ENCODE measurements around the gene TMEM161B.

TMEM161B gene

DNA sequence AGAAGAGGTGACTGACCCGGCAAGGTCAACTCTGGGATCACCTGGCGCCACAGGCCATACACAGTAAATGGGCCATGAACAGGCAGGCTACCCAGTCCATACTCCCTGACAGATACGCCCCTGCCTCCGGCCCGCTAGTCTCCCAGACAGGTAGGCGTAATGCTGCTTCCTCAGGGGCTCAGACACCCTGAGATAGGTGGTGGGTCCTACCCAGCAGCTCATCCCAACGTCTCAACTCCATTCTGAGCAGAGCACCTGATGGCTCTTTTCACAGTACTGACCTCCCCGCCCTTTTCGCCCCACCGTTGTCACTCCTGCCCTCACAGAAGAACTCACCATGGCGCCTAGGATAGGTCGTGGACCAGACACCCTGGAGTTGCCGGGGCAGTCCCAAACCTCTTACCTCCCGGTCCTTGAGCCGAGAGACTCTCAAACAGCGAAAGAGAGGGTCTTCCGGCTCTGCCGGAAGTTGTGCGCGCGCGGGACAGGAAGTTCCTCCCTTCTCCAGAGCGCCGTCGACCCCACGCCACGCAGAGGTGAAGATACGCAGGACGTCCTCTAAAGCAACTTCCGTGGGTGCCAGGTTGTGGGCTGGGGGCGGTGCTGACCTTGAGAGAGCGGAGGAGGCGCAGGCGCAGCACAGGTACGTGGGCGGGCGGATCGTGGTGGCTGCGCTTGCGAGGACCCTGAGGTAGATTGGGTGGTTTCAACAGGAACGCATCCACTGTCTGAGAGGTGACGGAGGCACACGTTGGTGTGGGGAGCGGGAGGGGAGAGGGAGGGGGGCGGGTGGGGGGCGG, at the start of gene TMEM161B:
Gene TMEM161B, minus strand, starts transcription at position 461 of the 800 bp plus-strand sequence. Its CDS starts 122 bp downstream, at position 339.
- H3K27ac ChIP-seq (ENCODE audit: low read length) = peak within 1 kb of the TSS; percentile 53
- no peaks in the 10 kb centered on the region for H3K36me3 ChIP-seq (ENCODE audit: control insufficient read depth in 2 of 2, insufficient read depth in 2 of 2, low read length in 2 of 2)
- H3K27me3 ChIP-seq (ENCODE audit: control insufficient read depth in 1 of 2, insufficient read depth in 2 of 2, low read length in 2 of 2) = no peaks in the 10 kb centered on the region
- peak within 1 kb of the TSS; percentile 95 to 96 for H3K4me3 ChIP-seq (ENCODE audit: low read length in 2 of 2)
- peak within 1 kb of the TSS; percentile 90 to 96 for H3K9ac ChIP-seq (ENCODE audit: low read length in 2 of 2)
- peaks cover 4% of the 10 kb centered on the region for H3K4me1 ChIP-seq (ENCODE audit: control insufficient read depth, insufficient read depth, low read length)
- H3K9me3 ChIP-seq (ENCODE audit: control insufficient read depth in 2 of 2, low read length in 2 of 2) = no peaks in the 10 kb centered on the region

DNA sequence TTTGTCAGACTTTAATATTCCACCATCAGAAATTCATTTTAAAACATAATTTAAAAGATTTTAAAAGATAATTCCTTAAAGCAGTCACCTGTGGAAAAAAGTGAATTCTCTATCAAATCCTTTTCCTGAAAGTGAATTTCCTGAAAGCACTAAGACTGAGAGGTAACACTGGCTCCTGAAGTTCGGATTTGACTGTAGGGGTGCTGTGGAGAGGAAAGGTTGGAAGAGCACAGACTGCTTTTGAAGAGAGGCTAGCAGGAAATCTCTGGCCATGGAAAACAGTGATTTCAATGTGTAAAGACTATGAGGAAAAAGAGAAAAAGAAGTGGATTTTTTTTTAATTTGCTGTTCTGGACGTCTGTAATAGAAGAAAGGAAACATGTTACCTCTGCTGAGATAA, 35.7 kb upstream of the TMEM161B start:
- H3K36me3 ChIP-seq (ENCODE audit: control insufficient read depth in 2 of 2, insufficient read depth in 2 of 2, low read length in 2 of 2) = no peaks in the 10 kb centered on the region
- H3K4me1 ChIP-seq (ENCODE audit: control insufficient read depth, insufficient read depth, low read length) = no peaks in the 10 kb centered on the region
- no peak overlapping the region for H3K9ac ChIP-seq (ENCODE audit: low read length in 2 of 2)
- no peak overlapping the region for H3K4me3 ChIP-seq (ENCODE audit: low read length in 2 of 2)
- no peaks in the 10 kb centered on the region for H3K27me3 ChIP-seq (ENCODE audit: control insufficient read depth in 1 of 2, insufficient read depth in 2 of 2, low read length in 2 of 2)
- H3K9me3 ChIP-seq (ENCODE audit: control insufficient read depth in 2 of 2, low read length in 2 of 2) = no peaks in the 10 kb centered on the region
- H3K27ac ChIP-seq (ENCODE audit: low read length) = no peak overlapping the region

DNA sequence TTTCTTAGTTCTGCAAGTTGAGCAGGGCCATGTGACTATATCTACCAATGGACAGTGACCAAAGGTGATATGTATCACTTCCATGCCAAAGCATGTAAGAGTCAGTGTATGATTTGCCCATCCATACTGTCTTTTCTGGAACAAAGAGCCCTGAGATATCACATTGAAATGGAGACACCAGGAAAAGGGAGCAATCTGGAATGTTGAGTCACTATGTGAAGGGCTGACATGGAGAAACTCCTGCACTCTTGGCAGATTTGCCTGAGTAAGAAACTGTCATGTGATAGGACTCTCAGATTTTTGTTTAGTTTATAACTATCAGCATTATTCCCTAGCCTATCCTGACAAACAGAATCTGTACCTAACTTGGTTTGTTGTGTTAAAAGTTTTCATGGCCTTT, 29.8 kb upstream of the TMEM161B start:
- Histone ChIP-seq H3K9me3 (ENCODE audit: control insufficient read depth in 2 of 2, low read length in 2 of 2) (no peaks in the 10 kb centered on the region), H3K4me1 (ENCODE audit: control insufficient read depth, insufficient read depth, low read length) (no peaks in the 10 kb centered on the region), H3K9ac (ENCODE audit: low read length in 2 of 2) (no peak overlapping the region), H3K27me3 (ENCODE audit: control insufficient read depth in 1 of 2, insufficient read depth in 2 of 2, low read length in 2 of 2) (no peaks in the 10 kb centered on the region), H3K4me3 (ENCODE audit: low read length in 2 of 2) (no peak overlapping the region), H3K27ac (ENCODE audit: low read length) (no peak overlapping the region), H3K36me3 (ENCODE audit: control insufficient read depth in 2 of 2, insufficient read depth in 2 of 2, low read length in 2 of 2) (no peaks in the 10 kb centered on the region)

DNA sequence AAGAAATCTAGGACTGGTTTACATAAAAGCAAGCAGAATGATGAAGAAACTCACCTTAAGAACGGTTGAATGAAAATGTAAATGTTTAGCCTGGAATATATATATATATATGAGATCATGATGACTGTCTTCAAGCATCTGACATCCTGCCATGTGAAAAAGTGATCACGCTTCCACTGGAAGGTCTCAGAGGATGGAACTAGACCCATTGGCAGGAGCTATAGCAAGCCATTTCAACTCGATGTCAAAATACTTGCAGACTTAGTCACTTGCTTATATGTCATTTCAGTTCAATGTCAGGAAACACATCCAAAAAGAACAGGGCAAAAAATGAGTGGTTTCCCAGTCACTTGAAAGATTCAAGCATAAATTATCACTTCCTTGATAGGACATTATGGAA, 22.2 kb upstream of the TMEM161B start:
- Histone ChIP-seq H3K9ac (ENCODE audit: low read length in 2 of 2) (no peak overlapping the region), H3K27ac (ENCODE audit: low read length) (no peak overlapping the region), H3K27me3 (ENCODE audit: control insufficient read depth in 1 of 2, insufficient read depth in 2 of 2, low read length in 2 of 2) (no peaks in the 10 kb centered on the region), H3K4me3 (ENCODE audit: low read length in 2 of 2) (no peak overlapping the region), H3K9me3 (ENCODE audit: control insufficient read depth in 2 of 2, low read length in 2 of 2) (no peaks in the 10 kb centered on the region), H3K36me3 (ENCODE audit: control insufficient read depth in 2 of 2, insufficient read depth in 2 of 2, low read length in 2 of 2) (no peaks in the 10 kb centered on the region), H3K4me1 (ENCODE audit: control insufficient read depth, insufficient read depth, low read length) (no peaks in the 10 kb centered on the region)

DNA sequence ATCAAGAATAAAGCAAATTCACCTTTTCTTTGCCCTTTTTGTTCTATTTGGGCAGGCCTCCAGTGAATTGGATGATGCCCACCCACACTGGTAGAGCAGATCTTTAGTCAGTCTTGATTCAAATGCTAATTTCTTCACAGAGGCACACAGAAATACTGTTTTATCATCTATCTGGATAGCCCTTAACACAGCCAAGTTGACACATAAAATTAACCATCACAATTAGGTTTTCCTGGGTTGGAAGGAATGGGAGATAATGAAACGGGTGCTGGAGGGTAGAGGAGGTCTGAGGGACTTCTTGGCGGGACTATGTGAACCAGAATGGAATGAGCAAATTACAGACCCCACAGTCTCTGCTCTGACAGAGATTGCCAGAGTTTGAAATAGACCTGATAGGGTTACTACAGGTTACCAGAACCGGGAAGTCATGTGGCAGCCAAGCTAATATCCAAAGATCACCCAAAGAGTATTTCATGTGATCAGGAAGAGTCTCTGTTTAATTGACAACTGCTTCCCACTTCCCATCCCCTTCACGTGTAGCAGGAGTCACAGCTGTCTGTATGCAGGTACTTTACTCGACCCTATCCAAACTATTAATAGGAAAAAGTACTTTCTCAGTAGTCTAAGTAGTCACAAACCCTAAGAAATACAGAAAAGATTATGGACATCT, 20.0 kb upstream of the TMEM161B start:
- H3K9ac ChIP-seq (ENCODE audit: low read length in 2 of 2) = no peak overlapping the region
- H3K27ac ChIP-seq (ENCODE audit: low read length) = no peak overlapping the region
- no peak overlapping the region for H3K4me3 ChIP-seq (ENCODE audit: low read length in 2 of 2)
- H3K36me3 ChIP-seq (ENCODE audit: control insufficient read depth in 2 of 2, insufficient read depth in 2 of 2, low read length in 2 of 2) = no peaks in the 10 kb centered on the region
- H3K4me1 ChIP-seq (ENCODE audit: control insufficient read depth, insufficient read depth, low read length) = no peaks in the 10 kb centered on the region
- no peaks in the 10 kb centered on the region for H3K27me3 ChIP-seq (ENCODE audit: control insufficient read depth in 1 of 2, insufficient read depth in 2 of 2, low read length in 2 of 2)
- no peaks in the 10 kb centered on the region for H3K9me3 ChIP-seq (ENCODE audit: control insufficient read depth in 2 of 2, low read length in 2 of 2)

DNA sequence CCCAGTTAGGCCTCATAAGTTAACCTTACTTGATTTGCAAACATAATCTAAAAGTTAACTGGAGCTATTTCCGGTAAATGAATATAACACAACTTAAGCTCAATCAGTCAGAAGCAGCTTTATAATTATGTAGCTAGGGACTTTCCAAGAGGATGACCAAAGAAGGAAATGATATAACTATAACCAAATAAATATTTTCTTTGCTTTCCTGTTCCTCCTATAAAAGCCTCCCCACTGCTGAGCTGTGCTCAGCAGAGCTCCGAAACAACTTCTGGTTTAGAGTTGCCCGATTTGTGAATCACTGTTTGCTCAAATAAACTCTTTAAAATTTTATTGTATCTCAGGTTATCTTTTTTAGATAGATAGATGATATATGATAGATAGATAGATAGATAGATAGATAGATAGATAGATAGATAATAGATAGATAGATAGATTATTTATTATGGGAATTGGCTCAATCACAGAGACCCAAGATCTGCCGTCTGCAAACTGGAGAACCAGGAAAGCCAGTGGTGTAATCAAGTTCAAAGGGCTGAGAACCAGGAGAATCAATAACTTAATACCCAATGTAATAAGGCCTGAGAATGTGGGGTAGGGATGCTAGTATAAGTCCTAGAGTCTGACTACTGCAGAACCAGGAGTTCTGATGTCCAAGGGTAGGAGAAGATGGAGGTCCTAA, 19.3 kb upstream of the TMEM161B start:
- H3K4me3 ChIP-seq (ENCODE audit: low read length in 2 of 2) = no peak overlapping the region
- H3K9me3 ChIP-seq (ENCODE audit: control insufficient read depth in 2 of 2, low read length in 2 of 2) = no peaks in the 10 kb centered on the region
- no peak overlapping the region for H3K27ac ChIP-seq (ENCODE audit: low read length)
- H3K36me3 ChIP-seq (ENCODE audit: control insufficient read depth in 2 of 2, insufficient read depth in 2 of 2, low read length in 2 of 2) = peaks cover 0 to 3% of the 10 kb centered on the region in 2 donors
- no peak overlapping the region for H3K9ac ChIP-seq (ENCODE audit: low read length in 2 of 2)
- H3K4me1 ChIP-seq (ENCODE audit: control insufficient read depth, insufficient read depth, low read length) = no peaks in the 10 kb centered on the region
- no peaks in the 10 kb centered on the region for H3K27me3 ChIP-seq (ENCODE audit: control insufficient read depth in 1 of 2, insufficient read depth in 2 of 2, low read length in 2 of 2)

DNA sequence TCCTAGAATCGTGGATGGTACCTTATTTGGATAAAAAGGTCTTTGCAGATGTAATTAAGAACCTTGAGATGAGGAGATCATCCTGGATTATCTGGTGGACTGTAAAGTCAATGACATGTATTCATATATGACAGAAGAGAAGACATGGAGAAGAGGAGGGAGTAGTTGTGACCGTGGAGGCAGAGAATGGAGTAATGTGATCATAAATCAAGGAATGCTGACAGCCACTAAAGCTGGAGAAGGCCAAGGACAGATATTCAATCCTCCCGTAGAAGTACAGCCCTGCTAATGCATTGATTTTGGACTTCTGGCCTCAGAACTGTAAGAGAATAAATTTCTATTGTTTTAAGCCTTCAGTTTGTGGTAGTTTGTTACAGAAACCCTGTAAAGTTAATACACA, 18.7 kb upstream of the TMEM161B start:
- Histone ChIP-seq H3K4me3 (ENCODE audit: low read length in 2 of 2) (no peak overlapping the region), H3K4me1 (ENCODE audit: control insufficient read depth, insufficient read depth, low read length) (no peaks in the 10 kb centered on the region), H3K9me3 (ENCODE audit: control insufficient read depth in 2 of 2, low read length in 2 of 2) (no peaks in the 10 kb centered on the region), H3K9ac (ENCODE audit: low read length in 2 of 2) (no peak overlapping the region), H3K36me3 (ENCODE audit: control insufficient read depth in 2 of 2, insufficient read depth in 2 of 2, low read length in 2 of 2) (peaks cover 3 to 4% of the 10 kb centered on the region in 2 donors), H3K27me3 (ENCODE audit: control insufficient read depth in 1 of 2, insufficient read depth in 2 of 2, low read length in 2 of 2) (no peaks in the 10 kb centered on the region), H3K27ac (ENCODE audit: low read length) (no peak overlapping the region)

DNA sequence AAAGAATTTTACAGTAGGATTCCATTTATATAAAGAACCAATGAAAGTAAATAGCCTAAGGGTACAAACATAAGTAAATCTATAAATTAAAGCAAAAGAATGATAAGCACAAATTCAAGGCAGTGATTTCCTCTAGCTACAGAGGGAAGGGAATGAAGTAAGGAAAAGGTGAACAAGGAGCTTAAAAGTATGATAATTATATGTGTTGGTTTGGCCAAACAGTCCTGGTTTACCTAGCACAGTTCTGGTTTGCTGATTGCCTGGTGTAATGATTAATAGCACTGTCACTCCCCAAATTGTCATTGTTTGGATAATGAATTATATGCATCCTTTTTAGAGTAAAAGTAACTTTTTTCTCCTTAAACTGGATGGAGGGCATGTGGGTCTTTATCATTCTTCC, 15.0 kb upstream of the TMEM161B start:
- H3K4me1 ChIP-seq (ENCODE audit: control insufficient read depth, insufficient read depth, low read length) = no peaks in the 10 kb centered on the region
- no peak overlapping the region for H3K9ac ChIP-seq (ENCODE audit: low read length in 2 of 2)
- peaks cover 3 to 4% of the 10 kb centered on the region in 2 donors for H3K36me3 ChIP-seq (ENCODE audit: control insufficient read depth in 2 of 2, insufficient read depth in 2 of 2, low read length in 2 of 2)
- no peaks in the 10 kb centered on the region for H3K27me3 ChIP-seq (ENCODE audit: control insufficient read depth in 1 of 2, insufficient read depth in 2 of 2, low read length in 2 of 2)
- no peak overlapping the region for H3K27ac ChIP-seq (ENCODE audit: low read length)
- H3K9me3 ChIP-seq (ENCODE audit: control insufficient read depth in 2 of 2, low read length in 2 of 2) = no peaks in the 10 kb centered on the region
- H3K4me3 ChIP-seq (ENCODE audit: low read length in 2 of 2) = no peak overlapping the region

DNA sequence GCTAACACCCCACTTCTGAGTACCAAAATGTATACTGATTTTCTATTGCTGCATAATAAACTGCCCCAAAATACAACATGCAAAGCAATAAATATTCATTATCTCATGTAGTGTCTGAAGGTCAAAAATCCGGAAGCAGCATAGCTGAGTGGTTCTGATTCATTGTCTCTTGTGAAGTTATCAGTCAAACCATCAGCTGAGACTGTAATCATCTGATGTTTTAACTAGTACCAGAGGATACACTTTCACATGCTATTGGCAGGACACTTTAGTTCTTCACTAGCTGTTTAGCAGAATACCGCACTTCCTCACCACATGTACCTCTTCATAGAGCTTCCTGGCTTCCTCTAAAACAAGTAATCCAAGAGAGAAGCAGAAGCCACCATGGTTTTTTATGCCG, 12.7 kb upstream of the TMEM161B start:
- H3K4me1 ChIP-seq (ENCODE audit: control insufficient read depth, insufficient read depth, low read length) = no peaks in the 10 kb centered on the region
- H3K27me3 ChIP-seq (ENCODE audit: control insufficient read depth in 1 of 2, insufficient read depth in 2 of 2, low read length in 2 of 2) = no peaks in the 10 kb centered on the region
- H3K27ac ChIP-seq (ENCODE audit: low read length) = no peak overlapping the region
- no peaks in the 10 kb centered on the region for H3K9me3 ChIP-seq (ENCODE audit: control insufficient read depth in 2 of 2, low read length in 2 of 2)
- H3K36me3 ChIP-seq (ENCODE audit: control insufficient read depth in 2 of 2, insufficient read depth in 2 of 2, low read length in 2 of 2) = peaks cover 3 to 5% of the 10 kb centered on the region in 2 donors
- no peak overlapping the region for H3K4me3 ChIP-seq (ENCODE audit: low read length in 2 of 2)
- H3K9ac ChIP-seq (ENCODE audit: low read length in 2 of 2) = no peak overlapping the region

DNA sequence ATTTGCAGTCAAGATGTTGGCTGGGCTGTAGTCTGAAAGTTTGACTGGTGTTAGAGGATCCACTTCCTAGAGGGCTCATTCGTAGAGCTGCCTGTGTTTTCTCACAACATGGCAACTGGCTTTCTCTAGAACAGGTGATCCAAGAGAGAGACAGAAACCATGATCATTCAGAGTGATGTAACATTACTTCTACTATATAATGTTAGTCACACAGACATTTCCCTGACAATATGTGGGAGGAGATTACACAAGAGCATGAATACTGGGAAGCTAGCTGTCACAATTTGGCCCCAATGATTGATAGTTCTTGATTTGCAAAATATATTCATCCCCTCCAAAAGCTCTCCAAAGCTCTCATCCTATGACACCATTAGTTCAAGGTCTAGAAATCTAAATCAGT, 10.9 kb upstream of the TMEM161B start:
- H3K9me3 ChIP-seq (ENCODE audit: control insufficient read depth in 2 of 2, low read length in 2 of 2) = no peaks in the 10 kb centered on the region
- no peak overlapping the region for H3K4me3 ChIP-seq (ENCODE audit: low read length in 2 of 2)
- no peak overlapping the region for H3K9ac ChIP-seq (ENCODE audit: low read length in 2 of 2)
- H3K36me3 ChIP-seq (ENCODE audit: control insufficient read depth in 2 of 2, insufficient read depth in 2 of 2, low read length in 2 of 2) = peaks cover 3 to 8% of the 10 kb centered on the region in 2 donors
- no peaks in the 10 kb centered on the region for H3K27me3 ChIP-seq (ENCODE audit: control insufficient read depth in 1 of 2, insufficient read depth in 2 of 2, low read length in 2 of 2)
- H3K4me1 ChIP-seq (ENCODE audit: control insufficient read depth, insufficient read depth, low read length) = no peaks in the 10 kb centered on the region
- no peak overlapping the region for H3K27ac ChIP-seq (ENCODE audit: low read length)
